Gastroesophageal sphincter (tissue), 3 donors: ENCODE data around the gene BCORL1.

Experiments used
- CTCF ChIP-seq, 4 experiments: fragments of 200-600 bp in 2 of 4; fragments of 450-650 bp in 2 of 4; sonication (generic) in 1 of 4; IDR thresholded peaks; one replicate each; pipeline ENCODE4 v1.5.1; 2017 to 2019; ENCODE audit warnings: antibody characterized with exemption in 4 of 4, mild to moderate bottlenecking in 2 of 4, moderate library complexity in 2 of 4
- EP300 ChIP-seq: sonication (generic); formaldehyde crosslinking; IDR thresholded peaks from one replicate; pipeline ENCODE4 v1.6.1; 2017; ENCODE audit warnings: antibody characterized with exemption, mild to moderate bottlenecking
- POLR2A ChIP-seq, 2 donors: fragments of 450-650 bp; IDR thresholded peaks; one replicate each; pipeline ENCODE4 v1.6.1; 2017; ENCODE audit warnings: antibody characterized with exemption in 2 of 2, mild to moderate bottlenecking in 2 of 2, moderate library complexity in 1 of 2

GRCh38 chrX:130079824-130080406 is 97.5 kb downstream of the BCORL1 start:
- TF ChIP-seq POLR2A (IDR thresholded peaks at IDR 0.05) (no peak), CTCF (IDR thresholded peaks at IDR 0.05) (peak; percentile 49 to 76 (median 60)), EP300 (no peak)
